Hepatocyte (in vitro differentiated cells): Measurements from ENCODE around the gene ZKSCAN3.

Experiments
- CTCF ChIP-seq: fragments of 200-600 bp; sonication (generic); IDR thresholded peaks from 2 replicates; pipeline ENCODE4 v1.5.1; 2016; ENCODE audit warnings: antibody characterized with exemption, mild to moderate bottlenecking; ENCODE audit not compliant: poor library complexity
- EZH2 ChIP-seq: fragments of 200-600 bp; sonication (generic); IDR thresholded peaks from 2 replicates; pipeline ENCODE4 v1.6.1; 2016; ENCODE audit warnings: antibody characterized with exemption, mild to moderate bottlenecking, borderline replicate concordance

- TF ChIP-seq CTCF (no peak), EZH2 (no peak)
Measured at GRCh38 chr6:28334286-28335039, 15.3 kb upstream of the ZKSCAN3 start.
